Esophagus muscularis mucosa (tissue), 4 donors: ENCODE measurements around the gene DPP9. TPM values are rescaled to one million over a fixed set of nuclear protein-coding genes. Genes with fewer than 3 reads are reported as not detected.
"Not testable (repeated sequence)": the region's sequence is repeated elsewhere in the genome, so short reads cannot be mapped to it uniquely, and the experiment has no call there.

Experiments
- DNase-seq: peaks from one replicate; pipeline ENCODE4 v3.0.0-alpha.2; 2017; ENCODE audit errors: extremely low spot score
- H3K27ac ChIP-seq, 4 donors: fragments of 200-600 bp; sonication (generic); replicated peaks in 1 of 4; 1 replicate in 3 of 4; 2 replicates in 1 of 4; pipeline ENCODE4 v1.5.1; 2016 to 2019; ENCODE audit warnings: mild to moderate bottlenecking in 1 of 4
- H3K27me3 ChIP-seq, 4 donors: fragments of 200-600 bp; sonication (generic); one replicate each; pipeline versions ENCODE4 v1.5.1 to v1.6.0; 2016 to 2019
- H3K36me3 ChIP-seq, 4 donors: fragments of 200-600 bp; sonication (generic); one replicate each; pipeline ENCODE4 v1.5.1; 2016 to 2019
- H3K4me1 ChIP-seq, 4 donors: fragments of 200-600 bp; sonication (generic); one replicate each; pipeline ENCODE4 v1.5.1; 2016 to 2019
- H3K4me3 ChIP-seq, 4 donors: fragments of 200-600 bp; sonication (generic); 1 replicate in 2 of 4; 2 replicates in 2 of 4; pipeline ENCODE4 v1.5.1; 2016 to 2019; ENCODE audit warnings: mild to moderate bottlenecking in 4 of 4, moderate library complexity in 1 of 4
- H3K9me3 ChIP-seq, 4 donors: fragments of 200-600 bp; sonication (generic); 1 replicate in 3 of 4; 2 replicates in 1 of 4; pipeline ENCODE4 v1.5.1; 2016 to 2019
- EP300 ChIP-seq: sonication (generic); formaldehyde crosslinking; IDR thresholded peaks from one replicate; pipeline ENCODE4 v1.6.1; 2017; ENCODE audit warnings: antibody characterized with exemption
- POLR2A ChIP-seq: fragments of 450-650 bp; IDR thresholded peaks from one replicate; pipeline ENCODE4 v1.6.1; 2017; ENCODE audit warnings: antibody characterized with exemption, moderate library complexity, mild to moderate bottlenecking, low read depth
- POLR2AphosphoS5 ChIP-seq, 2 donors: sonication (generic); formaldehyde crosslinking; IDR thresholded peaks; one replicate each; pipeline ENCODE4 v1.6.1; 2017; ENCODE audit warnings: antibody characterized with exemption in 2 of 2
- WGBS: methylation state at CpG from one replicate; pipeline ENCODE4 v1.1.5; 2018; 5-methylcytosine and 5-hydroxymethylcytosine counted together
- intact Hi-C: fragments of 100-400 bp; cut with DNase I; formaldehyde crosslinking; loops from one replicate; pipeline ENCODE4 v1.15.1; 2023
- total RNA-seq, 4 donors: library from RNA; depleted of rRNA; stranded (reverse); fragments of >200 nt; gene quantifications; one replicate each; pipeline versions ENCODE4 v1.1.0 to v1.2.1, GENCODE V29; 2016
- TF ChIP-seq, protein P1 (sequence below), 3 experiments: fragments of 200-600 bp in 2 of 3; fragments of 450-650 bp in 1 of 3; sonication (generic) in 2 of 3; IDR thresholded peaks; one replicate each; pipeline ENCODE4 v1.5.1; 2017 to 2019; ENCODE audit warnings: antibody characterized with exemption in 3 of 3, mild to moderate bottlenecking in 2 of 3, moderate library complexity in 1 of 3

Gene DPP9
- total RNA-seq, 4 donors from 2014 or later: 42.4 to 106 (median 56.0) TPM

DNA sequence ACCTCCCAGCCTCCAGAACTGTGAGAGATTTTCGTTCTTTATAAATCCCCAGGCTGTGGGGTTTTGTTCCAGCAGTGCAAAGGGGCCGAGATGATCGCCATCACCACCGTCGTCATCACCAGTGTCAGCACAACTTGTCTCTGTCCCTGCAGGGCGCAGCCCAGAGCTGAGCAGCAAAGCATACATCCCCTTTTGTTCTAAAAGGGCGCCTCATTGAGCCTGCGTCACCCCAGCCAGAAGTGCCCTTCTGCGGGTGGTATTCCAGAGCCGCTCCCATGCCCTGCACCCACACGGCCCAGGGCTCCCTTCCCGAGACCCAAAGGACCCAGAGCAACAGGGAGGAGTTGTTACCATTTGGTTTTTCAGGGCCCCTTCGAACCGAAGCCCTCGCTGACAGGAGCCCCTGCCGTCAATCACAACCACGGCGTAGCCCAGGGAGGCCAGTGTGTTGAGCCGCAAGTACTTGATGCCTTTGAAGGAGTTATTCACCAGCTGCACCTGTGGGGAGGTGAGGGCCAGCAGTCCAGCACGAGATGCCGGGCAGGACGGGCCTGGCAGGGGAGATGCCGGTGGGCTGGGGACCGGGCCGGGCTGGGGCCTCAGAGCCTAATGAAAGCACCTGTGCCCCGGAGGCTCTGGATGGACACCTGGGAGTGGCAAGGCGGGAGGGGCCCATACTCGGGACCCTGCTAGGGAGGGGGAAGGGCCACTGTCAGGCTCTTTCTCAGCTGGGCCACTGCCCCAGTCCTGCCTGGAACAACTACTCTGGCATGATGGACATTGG is 39.1 kb downstream of the DPP9 start:
- intact Hi-C loops: no loop called here
- H3K36me3 ChIP-seq: peaks cover 93 to 100% (median 97%) of the 10 kb centered on the region in 4 donors

DNA sequence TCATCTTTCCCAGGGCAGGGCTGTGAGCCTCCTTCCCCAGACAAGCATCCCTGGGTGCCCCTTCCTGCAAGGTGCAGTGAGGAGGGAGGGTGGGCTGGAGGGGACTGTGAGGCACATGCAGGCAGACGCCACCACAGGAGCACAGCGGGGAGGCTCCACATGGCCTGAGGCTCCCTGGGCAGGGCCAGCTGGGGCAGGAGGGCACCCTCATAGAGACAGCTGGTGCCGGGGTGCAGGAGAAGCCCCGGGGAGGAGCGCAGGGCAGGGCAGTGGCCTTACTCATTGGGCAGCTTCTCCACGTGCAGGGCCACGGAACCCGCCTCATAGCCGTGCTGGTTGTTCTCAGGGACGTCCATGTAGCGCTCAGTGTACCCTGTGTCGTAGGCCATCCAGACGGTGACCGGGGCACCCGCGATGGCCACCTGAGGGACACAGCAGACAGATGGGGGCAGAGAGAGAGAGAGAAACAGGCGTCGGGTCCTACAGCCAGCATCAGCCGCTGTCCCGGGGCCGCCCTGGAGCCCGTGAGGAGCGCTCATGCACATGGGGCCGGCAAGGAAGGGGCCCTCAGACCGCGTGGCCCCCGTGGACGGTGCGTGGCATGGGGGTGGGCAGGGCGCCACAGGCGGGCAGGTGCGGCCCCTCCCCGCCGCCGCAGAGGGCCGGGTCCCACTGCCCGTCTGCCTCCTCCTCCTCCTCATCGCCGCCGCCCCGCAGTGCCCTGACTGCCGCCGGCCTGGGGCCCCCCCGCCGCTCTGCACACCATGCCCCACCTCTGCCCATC is 41.0 kb downstream of the DPP9 start:
- H3K36me3 ChIP-seq: peaks cover 82 to 100% (median 97%) of the 10 kb centered on the region in 4 donors
- no peak overlapping the region for H3K27ac ChIP-seq
- H3K4me1 ChIP-seq: peaks cover 0 to 8% (median 1%) of the 10 kb centered on the region in 4 donors
- no peaks in the 10 kb centered on the region for H3K9me3 ChIP-seq
- 98% methylated on average over 11 of the region's 45 CpGs for WGBS
- intact Hi-C loops: no loop called here
- no peak for TF ChIP-seq POLR2A
- TF ChIP-seq, protein P1, sequence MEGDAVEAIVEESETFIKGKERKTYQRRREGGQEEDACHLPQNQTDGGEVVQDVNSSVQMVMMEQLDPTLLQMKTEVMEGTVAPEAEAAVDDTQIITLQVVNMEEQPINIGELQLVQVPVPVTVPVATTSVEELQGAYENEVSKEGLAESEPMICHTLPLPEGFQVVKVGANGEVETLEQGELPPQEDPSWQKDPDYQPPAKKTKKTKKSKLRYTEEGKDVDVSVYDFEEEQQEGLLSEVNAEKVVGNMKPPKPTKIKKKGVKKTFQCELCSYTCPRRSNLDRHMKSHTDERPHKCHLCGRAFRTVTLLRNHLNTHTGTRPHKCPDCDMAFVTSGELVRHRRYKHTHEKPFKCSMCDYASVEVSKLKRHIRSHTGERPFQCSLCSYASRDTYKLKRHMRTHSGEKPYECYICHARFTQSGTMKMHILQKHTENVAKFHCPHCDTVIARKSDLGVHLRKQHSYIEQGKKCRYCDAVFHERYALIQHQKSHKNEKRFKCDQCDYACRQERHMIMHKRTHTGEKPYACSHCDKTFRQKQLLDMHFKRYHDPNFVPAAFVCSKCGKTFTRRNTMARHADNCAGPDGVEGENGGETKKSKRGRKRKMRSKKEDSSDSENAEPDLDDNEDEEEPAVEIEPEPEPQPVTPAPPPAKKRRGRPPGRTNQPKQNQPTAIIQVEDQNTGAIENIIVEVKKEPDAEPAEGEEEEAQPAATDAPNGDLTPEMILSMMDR (IDR thresholded peaks at IDR 0.05): no peak
- no peak for DNase-seq
- H3K4me3 ChIP-seq: no peak overlapping the region
- H3K27me3 ChIP-seq: no peaks in the 10 kb centered on the region

More for the DNA sequence above, 39.1 kb downstream of the DPP9 start:
- Histone ChIP-seq H3K27ac (no peak overlapping the region), H3K27me3 (no peaks in the 10 kb centered on the region), H3K4me3 (no peak overlapping the region), H3K4me1 (peaks cover 0 to 2% (median 1%) of the 10 kb centered on the region in 4 donors), H3K9me3 (no peaks in the 10 kb centered on the region)
- TF ChIP-seq, protein P1 (IDR thresholded peaks at IDR 0.05): no peak
- TF ChIP-seq POLR2AphosphoS5 (IDR thresholded peaks at IDR 0.05) (no peak), EP300 (no peak)
- 89% methylated on average over 15 of the region's 28 CpGs for WGBS
- no peak for DNase-seq

DNA sequence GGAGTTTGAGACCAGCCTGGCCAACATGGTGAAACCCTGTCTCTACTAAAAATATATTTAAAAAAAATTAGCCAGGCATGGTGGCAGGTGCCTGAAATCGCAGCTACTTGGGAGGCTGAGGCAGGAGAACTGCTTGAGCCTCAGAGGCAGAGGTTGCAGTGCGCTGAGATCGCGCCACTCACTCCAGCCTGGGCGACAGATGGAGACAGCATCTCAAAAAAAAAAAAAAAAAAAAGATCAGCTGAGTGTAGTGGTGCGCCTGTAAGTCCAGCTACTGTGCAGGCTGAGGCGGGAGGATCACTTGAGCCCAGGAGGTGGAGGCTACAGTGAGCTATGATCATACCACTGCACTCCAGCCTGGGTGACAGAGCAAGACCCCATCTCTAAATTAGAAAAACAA is 43.6 kb downstream of the DPP9 start:
- H3K27me3 ChIP-seq, DNase-seq, H3K4me1 ChIP-seq, H3K9me3 ChIP-seq, intact Hi-C loops, H3K27ac ChIP-seq, H3K4me3 ChIP-seq: not testable (repeated sequence)
- 97% methylated on average over 7 of the region's 7 CpGs for WGBS
- H3K36me3 ChIP-seq: peaks cover 64 to 100% (median 92%) of the 10 kb centered on the region in 4 donors

DNA sequence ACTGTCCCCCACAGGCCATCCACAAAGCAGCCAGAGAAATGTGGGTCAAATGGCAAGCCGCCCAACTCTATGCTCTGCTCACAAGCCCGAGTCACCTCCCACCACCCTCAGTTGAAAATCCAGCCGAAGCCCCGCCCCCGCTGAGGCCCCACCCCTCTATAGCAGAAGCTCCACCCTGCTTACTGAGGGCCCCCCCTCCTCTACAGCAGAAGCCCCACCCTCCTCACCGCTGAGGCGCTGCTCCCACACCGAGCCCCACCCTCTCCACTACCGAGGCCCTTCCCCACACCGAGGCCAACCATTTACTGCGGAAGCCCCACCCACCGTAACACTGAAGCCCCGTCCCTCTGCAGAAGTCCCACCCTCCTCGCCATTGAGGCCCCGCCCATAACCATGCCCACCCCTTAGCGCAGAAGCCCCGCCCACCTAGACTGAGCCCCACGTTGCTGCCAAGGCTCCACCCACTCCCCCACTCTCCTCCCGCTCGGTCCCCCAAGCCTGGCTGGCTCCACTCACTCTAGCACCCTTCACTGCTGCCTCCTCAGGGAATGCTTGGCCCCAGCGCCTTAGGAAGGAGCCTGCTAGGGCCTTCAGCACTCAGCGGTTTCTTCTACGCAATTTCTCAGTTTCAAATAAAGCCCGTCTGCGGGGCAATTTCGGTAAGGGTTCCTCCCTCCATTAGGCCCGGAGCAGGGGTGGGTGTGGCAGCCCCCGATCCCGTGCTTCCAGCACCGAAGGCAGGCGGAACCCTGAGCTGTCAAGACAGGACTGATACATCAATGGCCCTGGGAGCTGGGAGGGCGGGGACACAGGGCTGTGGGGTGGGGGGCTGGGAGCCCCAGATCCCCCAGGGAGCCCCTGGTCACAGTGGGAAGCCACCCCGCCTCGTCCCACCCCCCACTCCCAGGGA is 44.5 kb downstream of the DPP9 start:
- Histone ChIP-seq H3K4me1 (peaks cover 5 to 8% (median 7%) of the 10 kb centered on the region in 4 donors), H3K4me3 (no peak overlapping the region), H3K27ac (peak overlapping the region in 3 of 4 donors; percentile 4 to 15 (median 14)), H3K27me3 (no peaks in the 10 kb centered on the region), H3K36me3 (peaks cover 56 to 96% (median 83%) of the 10 kb centered on the region in 4 donors), H3K9me3 (no peaks in the 10 kb centered on the region)
- intact Hi-C loops: no loop called here
- TF ChIP-seq, protein P1 (IDR thresholded peaks at IDR 0.05): no peak
- no peak for DNase-seq
- WGBS: 61% methylated on average over 31 of the region's 34 CpGs
